ENCODE measurements around the gene HES4.

GRCh38 chr1:999725-1000356 is at the start of gene HES4:
- no peak for TF ChIP-seq CTCF (IDR thresholded peaks at IDR 0.05; ENCODE audit: low read length)
- TF ChIP-seq EZH2 (IDR thresholded peaks at IDR 0.05; ENCODE audit: borderline replicate concordance, low read length): no peak

Measured in OCI-LY1 (cell line).